B cell (primary cell): ENCODE data around the gene BBOX1. TPM values are rescaled to one million over a fixed set of nuclear protein-coding genes. Genes with fewer than 3 reads are reported as not detected.

ENCODE experiments used
- ATAC-seq: fragments of 200-7000 bp; cut with Tn5 transposase; one replicate; pipeline ENCODE4 v1.10.0; 2021; ENCODE audit warnings: low read depth, mild to moderate bottlenecking, moderate number of reproducible peaks, moderate library complexity
- CTCF ChIA-PET: fragments of 350-600 bp; sonication (Branson Sonifier 250); formaldehyde crosslinking; loops from one replicate; lab custom pipeline; 2021; ENCODE audit warnings: antibody characterized with exemption, inconsistent platforms; lab: Charles Lee
- POLR2A ChIA-PET: fragments of 350-600 bp; sonication (Branson Sonifier 250); formaldehyde crosslinking; loops from one replicate; lab custom pipeline; 2021; ENCODE audit warnings: antibody characterized with exemption; lab: Charles Lee
- DNase-seq: peaks from one replicate; pipeline ENCODE4 v3.0.0; 2013
- H2AFZ ChIP-seq: 2 replicates; pipeline ENCODE4 v1.6.1; 2012; ENCODE audit warnings: mild to moderate bottlenecking, low read depth, low read length; ENCODE audit not compliant: insufficient read depth, poor library complexity, severe bottlenecking
- H3K27ac ChIP-seq, 2 donors: 1 replicate in 1 of 2; 2 replicates in 1 of 2; pipeline ENCODE4 v1.5.1; 2012 to 2013; ENCODE audit warnings: low read length in 2 of 2, mild to moderate bottlenecking in 2 of 2, moderate library complexity in 1 of 2
- H3K27me3 ChIP-seq, 4 experiments: fragments of 200-600 bp in 1 of 4; sonication (generic) in 1 of 4; replicated peaks in 1 of 4; 1 replicate in 2 of 4; 2 replicates in 2 of 4; pipeline versions ENCODE4 v1.6.1 to v1.7.0; 2013 to 2016; ENCODE audit warnings: low read length in 3 of 4, mild to moderate bottlenecking in 2 of 4, mixed read lengths in 1 of 4, moderate library complexity in 1 of 4; ENCODE audit not compliant: insufficient read depth in 4 of 4, control insufficient read depth in 3 of 4; ENCODE audit errors: control extremely low read depth in 1 of 4
- H3K36me3 ChIP-seq, 2 experiments: replicated peaks in 1 of 2; 1 replicate in 1 of 2; 2 replicates in 1 of 2; pipeline versions ENCODE4 v1.6.1 to v1.7.1; 2013; ENCODE audit warnings: low read length in 1 of 2; ENCODE audit not compliant: insufficient read depth in 2 of 2, control insufficient read depth in 1 of 2; ENCODE audit errors: control extremely low read depth in 1 of 2, extremely low read depth in 1 of 2
- H3K4me1 ChIP-seq, 2 donors: fragments of 200-600 bp in 1 of 2; sonication (generic) in 1 of 2; 1 replicate in 1 of 2; 2 replicates in 1 of 2; pipeline versions ENCODE4 v1.5.1 to v1.6.1; 2013 to 2017; ENCODE audit warnings: low read length in 2 of 2; ENCODE audit not compliant: control insufficient read depth in 2 of 2, insufficient read depth in 2 of 2
- H3K4me2 ChIP-seq: replicated peaks from 2 replicates; pipeline ENCODE3; 2012; ENCODE audit warnings: mild to moderate bottlenecking, low read depth, low read length; ENCODE audit not compliant: poor library complexity, severe bottlenecking
- H3K4me3 ChIP-seq, 5 experiments: fragments of 200-600 bp in 1 of 5; sonication (generic) in 1 of 5; 1 replicate in 3 of 5; 2 replicates in 2 of 5; pipeline versions ENCODE4 v1.5.1 to v1.7.0; 2011 to 2016; ENCODE audit warnings: low read length in 4 of 5, mild to moderate bottlenecking in 4 of 5, low read depth in 2 of 5, control low read depth in 1 of 5, moderate library complexity in 1 of 5; ENCODE audit not compliant: insufficient read depth in 1 of 5; ENCODE audit errors: control extremely low read depth in 1 of 5, extremely low read depth in 1 of 5
- H3K79me2 ChIP-seq: fragments of 200-600 bp; sonication (generic); one replicate; pipeline ENCODE4 v1.6.0; 2016; ENCODE audit warnings: low read length; ENCODE audit not compliant: control insufficient read depth, insufficient read depth
- H3K9ac ChIP-seq: fragments of 200-600 bp; sonication (generic); 2 replicates; pipeline ENCODE4 v1.6.1; 2017; ENCODE audit warnings: mild to moderate bottlenecking, low read length, moderate library complexity
- H3K9me3 ChIP-seq, 3 donors: one replicate each; pipeline versions ENCODE4 v1.6.1 to v1.7.1; 2013; ENCODE audit warnings: low read length in 2 of 3; ENCODE audit not compliant: control insufficient read depth in 2 of 3, insufficient read depth in 1 of 3; ENCODE audit errors: control extremely low read depth in 1 of 3
- H4K20me1 ChIP-seq: 2 replicates; pipeline ENCODE4 v1.6.0; 2012; ENCODE audit warnings: mild to moderate bottlenecking, low read length; ENCODE audit not compliant: insufficient read depth, control insufficient read depth, poor library complexity, severe bottlenecking
- H3K27ac Mint-ChIP-seq: one replicate; pipeline ENCODE4 v1.8.0; 2021; ENCODE audit warnings: mixed read lengths
- H3K27me3 Mint-ChIP-seq: one replicate; pipeline ENCODE4 v1.8.0; 2021; ENCODE audit warnings: mixed read lengths
- H3K4me1 Mint-ChIP-seq: one replicate; pipeline ENCODE4 v1.8.0; 2021; ENCODE audit warnings: mixed read lengths
- H3K4me3 Mint-ChIP-seq: one replicate; pipeline ENCODE4 v1.8.0; 2021; ENCODE audit warnings: mixed read lengths
- H3K9me3 Mint-ChIP-seq: one replicate; pipeline ENCODE4 v1.8.0; 2022; ENCODE audit warnings: mixed read lengths; ENCODE audit not compliant: insufficient read depth
- EZH2 ChIP-seq: IDR thresholded peaks from 2 replicates; pipeline ENCODE4 v1.6.1; 2012; ENCODE audit warnings: borderline replicate concordance, low read depth, mild to moderate bottlenecking, moderate library complexity, low read length; ENCODE audit not compliant: insufficient read depth, poor library complexity, severe bottlenecking
- WGBS: methylation state at CpG from one replicate; pipeline ENCODE4 v1.1.5; 2013; ENCODE audit warnings: missing lambda C conversion rate; ENCODE audit not compliant: insufficient coverage; 5-methylcytosine and 5-hydroxymethylcytosine counted together
- intact Hi-C: fragments of 100-400 bp; cut with micrococcal nuclease; formaldehyde crosslinking; loops from one replicate; pipeline ENCODE4 v1.10.0; 2022
- polyA plus RNA-seq: library from polyadenylated mRNA; depleted of rRNA; stranded (reverse); fragments of >200 nt; gene quantifications from 2 replicates; pipeline ENCODE4 v1.2.3, GENCODE V29; 2012
- total RNA-seq, 2 donors: library from RNA; stranded (reverse); fragments of 120-200 nt in 1 of 2; gene quantifications; 1 replicate in 1 of 2; 2 replicates in 1 of 2; pipeline versions ENCODE4 v1.2.3 to v1.2.4, GENCODE V29; 2013 to 2022
- TF ChIP-seq, protein P1 (sequence below): fragments of 200-600 bp; IDR thresholded peaks from one replicate; pipeline ENCODE4 v1.8.0; 2022; ENCODE audit warnings: antibody characterized with exemption, mild to moderate bottlenecking

BBOX1 gene
- total and polyA plus RNA-seq, 2 donors (not counting 1 experiment from before 2014, with no cell fraction given), result not detected

DNA sequence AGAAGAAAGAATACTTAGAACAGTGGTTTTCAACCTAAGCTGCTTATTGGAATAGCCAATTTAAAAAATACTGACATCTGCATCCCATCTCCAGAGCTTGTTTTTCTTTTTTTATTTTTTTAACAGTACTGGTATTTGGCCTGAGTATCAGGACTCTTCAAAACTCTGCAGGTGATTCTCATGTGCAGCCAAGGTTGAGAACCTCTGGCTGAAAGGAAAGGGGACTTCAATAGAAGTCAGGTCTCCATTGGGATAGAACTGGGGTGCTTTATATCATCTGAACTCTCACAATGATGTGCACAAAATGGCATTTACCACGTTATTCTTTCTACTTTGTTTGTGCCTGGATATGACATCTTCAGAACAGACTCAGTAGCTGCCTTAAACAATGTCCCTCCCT is 55.3 kb downstream of the BBOX1 start:
- TF ChIP-seq, protein P1, sequence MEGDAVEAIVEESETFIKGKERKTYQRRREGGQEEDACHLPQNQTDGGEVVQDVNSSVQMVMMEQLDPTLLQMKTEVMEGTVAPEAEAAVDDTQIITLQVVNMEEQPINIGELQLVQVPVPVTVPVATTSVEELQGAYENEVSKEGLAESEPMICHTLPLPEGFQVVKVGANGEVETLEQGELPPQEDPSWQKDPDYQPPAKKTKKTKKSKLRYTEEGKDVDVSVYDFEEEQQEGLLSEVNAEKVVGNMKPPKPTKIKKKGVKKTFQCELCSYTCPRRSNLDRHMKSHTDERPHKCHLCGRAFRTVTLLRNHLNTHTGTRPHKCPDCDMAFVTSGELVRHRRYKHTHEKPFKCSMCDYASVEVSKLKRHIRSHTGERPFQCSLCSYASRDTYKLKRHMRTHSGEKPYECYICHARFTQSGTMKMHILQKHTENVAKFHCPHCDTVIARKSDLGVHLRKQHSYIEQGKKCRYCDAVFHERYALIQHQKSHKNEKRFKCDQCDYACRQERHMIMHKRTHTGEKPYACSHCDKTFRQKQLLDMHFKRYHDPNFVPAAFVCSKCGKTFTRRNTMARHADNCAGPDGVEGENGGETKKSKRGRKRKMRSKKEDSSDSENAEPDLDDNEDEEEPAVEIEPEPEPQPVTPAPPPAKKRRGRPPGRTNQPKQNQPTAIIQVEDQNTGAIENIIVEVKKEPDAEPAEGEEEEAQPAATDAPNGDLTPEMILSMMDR, result no peak
- no peak for TF ChIP-seq EZH2
- no peaks in the 10 kb centered on the region for H3K4me1 ChIP-seq
- CTCF ChIA-PET, result no interaction called here
- H3K79me2 ChIP-seq, result no peaks in the 10 kb centered on the region
- Mint-ChIP-seq H3K4me1 (no peaks in the 10 kb centered on the region), H3K4me3 (no peak overlapping the region), H3K27ac (no peak overlapping the region), H3K27me3 (no peaks in the 10 kb centered on the region), H3K9me3 (peaks cover 6% of the 10 kb centered on the region)
- no peaks in the 10 kb centered on the region for H3K27me3 ChIP-seq
- WGBS, result no CpG with 5 or more reads among the region's 1 CpG
- no peak overlapping the region for H3K9ac ChIP-seq
- no peaks in the 10 kb centered on the region for H3K36me3 ChIP-seq
- no peak overlapping the region for H3K4me3 ChIP-seq
- DNase-seq, result no peak
- no peak overlapping the region for H2AFZ ChIP-seq
- no peak overlapping the region for H3K27ac ChIP-seq
- POLR2A ChIA-PET, result no interaction called here
- H4K20me1 ChIP-seq, result no peaks in the 10 kb centered on the region
- H3K9me3 ChIP-seq, result no peaks in the 10 kb centered on the region
- no peak for ATAC-seq
- intact Hi-C loops, result no loop called here
- no peak overlapping the region for H3K4me2 ChIP-seq

DNA sequence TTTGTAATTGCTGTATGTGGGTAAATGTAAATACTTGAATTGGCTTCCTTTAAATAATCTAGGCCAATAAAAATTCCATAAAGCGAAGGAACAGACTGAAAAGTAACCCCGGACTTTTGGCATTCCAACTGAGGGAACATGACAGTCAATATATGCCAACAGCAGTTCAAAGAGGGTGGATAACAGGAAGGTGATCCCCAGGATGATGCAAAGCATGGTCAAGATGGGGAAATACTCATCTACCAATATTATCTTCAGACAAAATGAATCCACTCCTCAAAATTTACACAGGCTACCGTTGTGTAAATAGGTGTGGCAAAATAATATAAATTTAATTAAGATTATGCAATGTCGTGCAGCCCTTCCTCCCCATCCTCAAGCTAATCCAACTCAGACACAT is 56.9 kb downstream of the BBOX1 start:
- DNase-seq (no peak), ATAC-seq (no peak)
- no peaks in the 10 kb centered on the region for H3K79me2 ChIP-seq
- ChIA-PET CTCF (no interaction called here), POLR2A (no interaction called here)
- no peaks in the 10 kb centered on the region for H3K36me3 ChIP-seq
- Mint-ChIP-seq H3K27ac (no peak overlapping the region), H3K27me3 (no peaks in the 10 kb centered on the region), H3K4me1 (no peaks in the 10 kb centered on the region), H3K9me3 (peaks cover 2% of the 10 kb centered on the region), H3K4me3 (no peak overlapping the region)
- H2AFZ ChIP-seq, result no peak overlapping the region
- no peak overlapping the region for H3K9ac ChIP-seq
- H3K27ac ChIP-seq, result no peak overlapping the region
- no peak for TF ChIP-seq EZH2
- TF ChIP-seq, protein P1, result no peak
- H3K4me2 ChIP-seq, result no peak overlapping the region
- no peaks in the 10 kb centered on the region for H3K4me1 ChIP-seq
- no peaks in the 10 kb centered on the region for H3K9me3 ChIP-seq
- intact Hi-C loops, result no loop called here
- H4K20me1 ChIP-seq, result no peaks in the 10 kb centered on the region
- peaks cover 0 to 3% (median 0%) of the 10 kb centered on the region in 4 experiments for H3K27me3 ChIP-seq
- no peak overlapping the region for H3K4me3 ChIP-seq
- WGBS, result no CpG with 5 or more reads among the region's 4 CpGs
